ENCODE results near the gene HEATR3. TPM values are rescaled to one million over a fixed set of nuclear protein-coding genes. Genes with fewer than 3 reads are reported as not detected.

The HEATR3 gene
- total RNA-seq, 1 experiment from 2014 or later: 41.8 TPM

GRCh38 chr16:50047864-50048263 lies 17.9 kb upstream of the HEATR3 start:
- no peaks in the 10 kb centered on the region for H3K27me3 ChIP-seq (replicated peaks; ENCODE audit: insufficient read depth, low read depth, low read length, poor library complexity)
- H3K4me3 ChIP-seq (ENCODE audit: low read depth, low read length, poor library complexity, severe bottlenecking): no peak overlapping the region
- no peak for TF ChIP-seq CTCF (conservative IDR thresholded peaks at IDR 0.05; ENCODE audit: low read depth, low read length)
- no peak for TF ChIP-seq EZH2 (IDR thresholded peaks at IDR 0.05; ENCODE audit: borderline replicate concordance, low read depth, low read length, poor library complexity, severe bottlenecking)
- H3K9me3 ChIP-seq (ENCODE audit: low read depth, low read length, poor library complexity, severe bottlenecking): no peaks in the 10 kb centered on the region
- no peaks in the 10 kb centered on the region for H3K4me1 ChIP-seq (ENCODE audit: insufficient read depth, low read length, poor library complexity, severe bottlenecking)
- POLR2A ChIA-PET (ENCODE audit: low non-redundant PET): no interaction called here
- CTCF ChIA-PET: no interaction called here
- intact Hi-C loops (cut with micrococcal nuclease; ENCODE audit: unreplicated experiment): no loop called here
- H3K27ac ChIP-seq (ENCODE audit: low read depth, low read length, poor library complexity, severe bottlenecking): no peak overlapping the region
- no peaks in the 10 kb centered on the region for H3K36me3 ChIP-seq (ENCODE audit: insufficient read depth, low read length, poor library complexity, severe bottlenecking)
- BruUV-seq (replicated peaks): no TSS peak
- DNase-seq (ENCODE audit: low spot score): no peak

- Histone ChIP-seq H3K9me3 (ENCODE audit: low read depth, low read length, poor library complexity, severe bottlenecking) (no peaks in the 10 kb centered on the region), H3K4me3 (ENCODE audit: low read depth, low read length, poor library complexity, severe bottlenecking) (no peak overlapping the region), H3K36me3 (ENCODE audit: insufficient read depth, low read length, poor library complexity, severe bottlenecking) (no peaks in the 10 kb centered on the region), H3K4me1 (ENCODE audit: insufficient read depth, low read length, poor library complexity, severe bottlenecking) (no peaks in the 10 kb centered on the region), H3K27ac (ENCODE audit: low read depth, low read length, poor library complexity, severe bottlenecking) (no peak overlapping the region), H3K27me3 (replicated peaks; ENCODE audit: insufficient read depth, low read depth, low read length, poor library complexity) (no peaks in the 10 kb centered on the region)
- ChIA-PET POLR2A (ENCODE audit: low non-redundant PET) (interaction anchor here (0.6 kb wide), 1 partner anchor 17 kb away, joined by 3 read pairs; no protein-coding TSS in a partner anchor), CTCF (no interaction called here)
- TF ChIP-seq EZH2 (IDR thresholded peaks at IDR 0.05; ENCODE audit: borderline replicate concordance, low read depth, low read length, poor library complexity, severe bottlenecking): no peak
- BruUV-seq (replicated peaks): no TSS peak
- intact Hi-C loops (cut with micrococcal nuclease; ENCODE audit: unreplicated experiment): no loop called here
- DNase-seq (ENCODE audit: low spot score): no peak
Measured at GRCh38 chr16:50050802-50051201, 15.0 kb upstream of the HEATR3 start.

- no peaks in the 10 kb centered on the region for H3K4me1 ChIP-seq (ENCODE audit: insufficient read depth, low read length, poor library complexity, severe bottlenecking)
- H3K4me3 ChIP-seq (ENCODE audit: low read depth, low read length, poor library complexity, severe bottlenecking): no peak overlapping the region
- TF ChIP-seq CTCF (conservative IDR thresholded peaks at IDR 0.05; ENCODE audit: low read depth, low read length) (no peak), EZH2 (IDR thresholded peaks at IDR 0.05; ENCODE audit: borderline replicate concordance, low read depth, low read length, poor library complexity, severe bottlenecking) (no peak)
- H3K27ac ChIP-seq (ENCODE audit: low read depth, low read length, poor library complexity, severe bottlenecking): no peak overlapping the region
- ChIA-PET POLR2A (ENCODE audit: low non-redundant PET) (no interaction called here), CTCF (no interaction called here)
- intact Hi-C loops (cut with micrococcal nuclease; ENCODE audit: unreplicated experiment): no loop called here
- H3K36me3 ChIP-seq (ENCODE audit: insufficient read depth, low read length, poor library complexity, severe bottlenecking): no peaks in the 10 kb centered on the region
- H3K9me3 ChIP-seq (ENCODE audit: low read depth, low read length, poor library complexity, severe bottlenecking): no peaks in the 10 kb centered on the region
- no peak for DNase-seq (ENCODE audit: low spot score)
- BruUV-seq (replicated peaks): no TSS peak
- no peaks in the 10 kb centered on the region for H3K27me3 ChIP-seq (replicated peaks; ENCODE audit: insufficient read depth, low read depth, low read length, poor library complexity)
Measured at GRCh38 chr16:50056226-50056625, 9.5 kb upstream of the HEATR3 start.

- no peak for DNase-seq (ENCODE audit: low spot score)
- no peaks in the 10 kb centered on the region for H3K36me3 ChIP-seq (ENCODE audit: insufficient read depth, low read length, poor library complexity, severe bottlenecking)
- H3K27me3 ChIP-seq (replicated peaks; ENCODE audit: insufficient read depth, low read depth, low read length, poor library complexity): no peaks in the 10 kb centered on the region
- no peaks in the 10 kb centered on the region for H3K4me1 ChIP-seq (ENCODE audit: insufficient read depth, low read length, poor library complexity, severe bottlenecking)
- no peak overlapping the region for H3K27ac ChIP-seq (ENCODE audit: low read depth, low read length, poor library complexity, severe bottlenecking)
- no peak for TF ChIP-seq EZH2 (IDR thresholded peaks at IDR 0.05; ENCODE audit: borderline replicate concordance, low read depth, low read length, poor library complexity, severe bottlenecking)
- no peak for TF ChIP-seq CTCF (conservative IDR thresholded peaks at IDR 0.05; ENCODE audit: low read depth, low read length)
- intact Hi-C loops (cut with micrococcal nuclease; ENCODE audit: unreplicated experiment): no loop called here
- ChIA-PET CTCF (no interaction called here), POLR2A (ENCODE audit: low non-redundant PET) (no interaction called here)
- H3K9me3 ChIP-seq (ENCODE audit: low read depth, low read length, poor library complexity, severe bottlenecking): no peaks in the 10 kb centered on the region
- no peak overlapping the region for H3K4me3 ChIP-seq (ENCODE audit: low read depth, low read length, poor library complexity, severe bottlenecking)
- BruUV-seq (replicated peaks): no TSS peak
Measured at GRCh38 chr16:50058091-50058771, 7.5 kb upstream of the HEATR3 start.
